ENCODE results near the gene MYCN.

Gene MYCN

DNA sequence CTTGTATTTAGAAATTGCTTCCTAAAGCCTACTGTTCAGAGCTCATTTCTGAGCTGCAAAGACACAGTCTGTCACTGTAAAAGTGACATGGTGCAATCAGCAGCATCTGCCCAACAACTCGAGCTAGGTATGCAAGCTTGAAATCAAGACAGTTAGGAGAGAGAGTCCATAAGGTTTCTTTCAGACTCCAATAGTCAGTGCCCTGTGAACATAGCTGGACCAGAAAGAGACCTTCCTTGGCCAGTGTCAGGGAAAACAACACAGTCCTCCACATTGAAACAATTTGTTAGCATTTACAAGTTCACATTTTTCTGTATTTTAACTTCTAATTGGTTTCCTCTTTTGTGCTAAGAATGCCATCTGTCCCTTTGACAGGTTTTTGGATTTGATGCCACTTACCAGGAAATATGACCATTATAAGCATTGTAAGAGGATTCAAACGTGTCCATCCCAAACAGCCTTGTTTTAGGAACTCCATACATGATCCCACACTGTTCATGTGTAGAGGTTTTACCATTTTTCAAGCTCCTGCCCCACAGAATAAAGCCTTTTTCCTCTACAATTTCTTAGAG lies 8.9 kb upstream of the MYCN start:
- Histone ChIP-seq H3K27me3 (replicated peaks; ENCODE audit: insufficient read depth, low read length) (no peaks in the 10 kb centered on the region), H3K79me2 (ENCODE audit: low read length) (no peaks in the 10 kb centered on the region), H3K4me3 (ENCODE audit: low read length) (no peak overlapping the region), H3K36me3 (replicated peaks; ENCODE audit: insufficient read depth, low read length) (no peaks in the 10 kb centered on the region), H4K20me1 (ENCODE audit: insufficient read depth, low read length) (no peaks in the 10 kb centered on the region), H3K9me2 (replicated peaks; ENCODE audit: insufficient read depth, low read length) (no peaks in the 10 kb centered on the region), H2AFZ (ENCODE audit: low read length) (no peak overlapping the region), H3F3A (ENCODE audit: insufficient read depth, low read length) (no peaks in the 10 kb centered on the region), H3K9me3 (replicated peaks; ENCODE audit: insufficient read depth, low read length) (no peaks in the 10 kb centered on the region), H3K4me1 (ENCODE audit: low read length) (no peaks in the 10 kb centered on the region), H3K9ac (ENCODE audit: low read length) (no peak overlapping the region), H3K27ac (ENCODE audit: low read length) (no peak overlapping the region), H3K4me2 (ENCODE audit: low read depth, low read length) (no peak overlapping the region)
- TF ChIP-seq EZH2phosphoT487 (IDR thresholded peaks at IDR 0.05; ENCODE audit: low read length) (no peak), EZH2 (optimal IDR thresholded peaks at IDR 0.05; ENCODE audit: low read depth, low read length) (no peak)
- TF ChIP-seq, protein P1, sequence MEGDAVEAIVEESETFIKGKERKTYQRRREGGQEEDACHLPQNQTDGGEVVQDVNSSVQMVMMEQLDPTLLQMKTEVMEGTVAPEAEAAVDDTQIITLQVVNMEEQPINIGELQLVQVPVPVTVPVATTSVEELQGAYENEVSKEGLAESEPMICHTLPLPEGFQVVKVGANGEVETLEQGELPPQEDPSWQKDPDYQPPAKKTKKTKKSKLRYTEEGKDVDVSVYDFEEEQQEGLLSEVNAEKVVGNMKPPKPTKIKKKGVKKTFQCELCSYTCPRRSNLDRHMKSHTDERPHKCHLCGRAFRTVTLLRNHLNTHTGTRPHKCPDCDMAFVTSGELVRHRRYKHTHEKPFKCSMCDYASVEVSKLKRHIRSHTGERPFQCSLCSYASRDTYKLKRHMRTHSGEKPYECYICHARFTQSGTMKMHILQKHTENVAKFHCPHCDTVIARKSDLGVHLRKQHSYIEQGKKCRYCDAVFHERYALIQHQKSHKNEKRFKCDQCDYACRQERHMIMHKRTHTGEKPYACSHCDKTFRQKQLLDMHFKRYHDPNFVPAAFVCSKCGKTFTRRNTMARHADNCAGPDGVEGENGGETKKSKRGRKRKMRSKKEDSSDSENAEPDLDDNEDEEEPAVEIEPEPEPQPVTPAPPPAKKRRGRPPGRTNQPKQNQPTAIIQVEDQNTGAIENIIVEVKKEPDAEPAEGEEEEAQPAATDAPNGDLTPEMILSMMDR (IDR thresholded peaks at IDR 0.05; ENCODE audit: low read length) = no peak
- DNase-seq = no peak

DNA sequence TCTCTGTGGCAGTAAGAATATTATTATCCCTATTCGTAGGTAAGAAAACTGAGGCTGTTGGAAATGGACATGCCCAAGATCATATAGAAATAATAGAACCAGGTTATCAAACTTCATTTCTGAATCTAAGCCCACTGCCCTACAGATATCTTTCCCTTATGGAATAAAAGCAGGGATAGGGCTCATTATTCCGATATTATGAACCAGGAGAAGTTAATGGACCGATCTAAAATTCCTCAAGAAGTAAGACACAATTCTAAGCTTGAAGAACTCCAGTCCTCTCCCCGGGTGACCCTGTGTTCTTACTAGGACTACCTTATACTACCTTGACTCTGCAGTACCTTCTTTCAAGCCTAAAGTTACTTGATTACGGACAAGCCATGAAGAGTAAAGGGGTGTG lies 8.4 kb upstream of the MYCN start:
- no peak for TF ChIP-seq EZH2phosphoT487 (IDR thresholded peaks at IDR 0.05; ENCODE audit: low read length)
- TF ChIP-seq, protein P1 (IDR thresholded peaks at IDR 0.05; ENCODE audit: low read length) = no peak
- no peak for TF ChIP-seq EZH2 (optimal IDR thresholded peaks at IDR 0.05; ENCODE audit: low read depth, low read length)
- Histone ChIP-seq H3K9ac (ENCODE audit: low read length) (no peak overlapping the region), H3K27me3 (replicated peaks; ENCODE audit: insufficient read depth, low read length) (no peaks in the 10 kb centered on the region), H3K79me2 (ENCODE audit: low read length) (no peaks in the 10 kb centered on the region), H3K36me3 (replicated peaks; ENCODE audit: insufficient read depth, low read length) (no peaks in the 10 kb centered on the region), H3K4me3 (ENCODE audit: low read length) (no peak overlapping the region), H3K4me2 (ENCODE audit: low read depth, low read length) (no peak overlapping the region), H3K9me3 (replicated peaks; ENCODE audit: insufficient read depth, low read length) (no peaks in the 10 kb centered on the region), H3K4me1 (ENCODE audit: low read length) (no peaks in the 10 kb centered on the region), H3K9me2 (replicated peaks; ENCODE audit: insufficient read depth, low read length) (no peaks in the 10 kb centered on the region), H3F3A (ENCODE audit: insufficient read depth, low read length) (no peaks in the 10 kb centered on the region), H2AFZ (ENCODE audit: low read length) (no peak overlapping the region), H4K20me1 (ENCODE audit: insufficient read depth, low read length) (no peaks in the 10 kb centered on the region), H3K27ac (ENCODE audit: low read length) (no peak overlapping the region)
- DNase-seq = no peak

DNA sequence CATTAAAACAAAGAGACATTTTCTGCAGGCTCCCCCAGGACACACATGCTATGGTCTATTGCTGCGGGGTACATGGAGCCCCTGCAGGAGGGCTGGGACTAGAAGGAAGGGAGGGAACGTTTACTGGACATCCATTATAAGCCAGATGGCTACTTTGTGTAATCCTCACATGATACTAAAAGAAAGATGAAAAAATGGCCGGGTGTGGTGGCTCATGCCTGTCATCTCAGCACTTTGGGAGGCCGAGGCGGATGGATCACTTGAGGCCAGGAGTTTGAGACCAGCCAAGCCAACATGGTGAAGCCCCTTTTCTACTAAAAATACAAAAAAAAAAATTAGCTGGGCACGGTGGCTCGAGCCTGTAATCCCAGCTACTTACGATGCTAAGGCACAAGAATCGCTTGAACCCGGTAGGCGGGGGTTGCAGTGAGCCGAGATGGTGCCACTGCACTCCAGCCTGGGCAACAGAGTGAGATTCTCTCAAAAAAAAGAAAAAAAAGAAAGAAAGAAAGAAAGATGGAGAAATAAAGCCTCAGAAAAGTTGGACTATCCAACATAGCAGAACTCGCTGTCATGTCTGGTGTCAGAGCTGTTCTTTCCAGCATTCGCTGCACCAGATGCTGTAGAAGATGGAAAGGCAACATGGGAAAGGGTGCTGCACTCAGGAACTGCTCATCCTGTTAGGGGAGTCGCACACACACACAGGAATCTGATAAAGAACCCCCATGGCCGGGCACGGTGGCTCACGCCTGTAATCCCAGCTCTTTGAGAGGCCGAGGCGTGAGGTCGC lies 7.8 kb upstream of the MYCN start:
- Histone ChIP-seq H3K4me2 (ENCODE audit: low read depth, low read length) (no peak overlapping the region), H3K9ac (ENCODE audit: low read length) (no peak overlapping the region), H3K27ac (ENCODE audit: low read length) (no peak overlapping the region), H3K4me3 (ENCODE audit: low read length) (no peak overlapping the region), H4K20me1 (ENCODE audit: insufficient read depth, low read length) (no peaks in the 10 kb centered on the region), H3K9me2 (replicated peaks; ENCODE audit: insufficient read depth, low read length) (no peaks in the 10 kb centered on the region), H3F3A (ENCODE audit: insufficient read depth, low read length) (no peaks in the 10 kb centered on the region), H3K79me2 (ENCODE audit: low read length) (no peaks in the 10 kb centered on the region), H3K9me3 (replicated peaks; ENCODE audit: insufficient read depth, low read length) (no peaks in the 10 kb centered on the region), H3K27me3 (replicated peaks; ENCODE audit: insufficient read depth, low read length) (no peaks in the 10 kb centered on the region), H3K4me1 (ENCODE audit: low read length) (no peaks in the 10 kb centered on the region), H2AFZ (ENCODE audit: low read length) (no peak overlapping the region), H3K36me3 (replicated peaks; ENCODE audit: insufficient read depth, low read length) (no peaks in the 10 kb centered on the region)
- no peak for TF ChIP-seq EZH2phosphoT487 (IDR thresholded peaks at IDR 0.05; ENCODE audit: low read length)
- TF ChIP-seq, protein P1 (IDR thresholded peaks at IDR 0.05; ENCODE audit: low read length) = no peak
- no peak for TF ChIP-seq EZH2 (optimal IDR thresholded peaks at IDR 0.05; ENCODE audit: low read depth, low read length)
- no peak for DNase-seq
